Neuronal stem cell (in vitro differentiated cells): ENCODE measurements around the gene NRCAM.
A peak's percentile ranks its signal among the peaks of the same experiment; 100 is the strongest.

ENCODE experiments used
- DNase-seq: peaks from one replicate; pipeline ENCODE4 v3.0.0-alpha.2; 2013; ENCODE audit warnings: low spot score
- H2AFZ ChIP-seq: one replicate; pipeline ENCODE4 v1.6.1; 2013; ENCODE audit warnings: mild to moderate bottlenecking, low read length, inconsistent platforms
- H2AK5ac ChIP-seq: 2 replicates; pipeline ENCODE4 v1.6.1; 2013; ENCODE audit warnings: low read depth, mild to moderate bottlenecking, inconsistent platforms, low read length, moderate library complexity, mixed read lengths
- H2BK120ac ChIP-seq: 2 replicates; pipeline ENCODE4 v1.6.1; 2013; ENCODE audit warnings: low read depth, mild to moderate bottlenecking, inconsistent platforms, low read length, moderate library complexity, mixed read lengths
- H2BK12ac ChIP-seq: one replicate; pipeline ENCODE4 v1.6.1; 2013; ENCODE audit warnings: low read length, inconsistent platforms
- H2BK15ac ChIP-seq: 2 replicates; pipeline ENCODE4 v1.6.1; 2013; ENCODE audit warnings: mild to moderate bottlenecking, low read length, inconsistent platforms, mixed read lengths
- H2BK5ac ChIP-seq: one replicate; pipeline ENCODE4 v1.6.1; 2013; ENCODE audit warnings: inconsistent platforms, mild to moderate bottlenecking, low read length, moderate library complexity
- H3K14ac ChIP-seq: one replicate; pipeline ENCODE4 v1.6.1; 2013; ENCODE audit warnings: low read length, inconsistent platforms
- H3K18ac ChIP-seq: 2 replicates; pipeline ENCODE4 v1.6.1; 2013; ENCODE audit warnings: low read length, inconsistent platforms
- H3K23ac ChIP-seq: 2 replicates; pipeline ENCODE4 v1.6.1; 2013; ENCODE audit warnings: low read depth, mild to moderate bottlenecking, mixed read lengths, low read length, inconsistent platforms; ENCODE audit not compliant: poor library complexity
- H3K27ac ChIP-seq: replicated peaks from 3 replicates; pipeline ENCODE4 v1.5.1; 2013; ENCODE audit warnings: low read length, inconsistent platforms
- H3K27me3 ChIP-seq, 3 experiments: 2 replicates each; pipeline ENCODE4 v1.6.1; 2013; ENCODE audit warnings: low read length in 3 of 3, mild to moderate bottlenecking in 2 of 3, inconsistent platforms in 1 of 3, low read depth in 1 of 3, mixed read lengths in 1 of 3, moderate library complexity in 1 of 3; ENCODE audit not compliant: control insufficient read depth in 3 of 3, insufficient read depth in 3 of 3
- H3K36me3 ChIP-seq, 2 donors: replicated peaks in 1 of 2; 2 replicates each; pipeline ENCODE4 v1.6.1; 2013; ENCODE audit warnings: low read length in 2 of 2; ENCODE audit not compliant: control insufficient read depth in 2 of 2, insufficient read depth in 2 of 2
- H3K4ac ChIP-seq: 2 replicates; pipeline ENCODE4 v1.6.1; 2013; ENCODE audit warnings: inconsistent platforms, mild to moderate bottlenecking, low read length, moderate library complexity
- H3K4me1 ChIP-seq, 2 donors: 1 replicate in 1 of 2; 2 replicates in 1 of 2; pipeline ENCODE4 v1.6.1; 2013; ENCODE audit warnings: low read length in 2 of 2, low read depth in 1 of 2; ENCODE audit not compliant: control insufficient read depth in 2 of 2, insufficient read depth in 1 of 2
- H3K4me2 ChIP-seq: one replicate; pipeline ENCODE4 v1.6.1; 2013; ENCODE audit warnings: mild to moderate bottlenecking, low read length, inconsistent platforms; ENCODE audit not compliant: insufficient read depth, poor library complexity, severe bottlenecking
- H3K4me3 ChIP-seq, 2 donors: 2 replicates each; pipeline ENCODE4 v1.5.1; 2013; ENCODE audit warnings: low read length in 2 of 2, mild to moderate bottlenecking in 2 of 2, inconsistent platforms in 1 of 2, moderate library complexity in 1 of 2
- H3K79me1 ChIP-seq: one replicate; pipeline ENCODE4 v1.6.1; 2013; ENCODE audit warnings: low read depth, mild to moderate bottlenecking, inconsistent platforms, low read length, moderate library complexity
- H3K9ac ChIP-seq: one replicate; pipeline ENCODE4 v1.6.1; 2013; ENCODE audit warnings: mild to moderate bottlenecking, low read depth, low read length, inconsistent platforms; ENCODE audit not compliant: poor library complexity
- H3K9me3 ChIP-seq, 2 donors: replicated peaks in 1 of 2; 2 replicates each; pipeline versions ENCODE3 to v1.6.1; 2013; ENCODE audit warnings: low read length in 2 of 2, mild to moderate bottlenecking in 2 of 2, inconsistent platforms in 1 of 2, low read depth in 1 of 2, mixed read lengths in 1 of 2, moderate library complexity in 1 of 2; ENCODE audit not compliant: control insufficient read depth in 2 of 2, insufficient read depth in 1 of 2
- H4K8ac ChIP-seq: one replicate; pipeline ENCODE4 v1.6.1; 2013; ENCODE audit warnings: low read depth, mild to moderate bottlenecking, inconsistent platforms, low read length, moderate library complexity
- H4K91ac ChIP-seq: one replicate; pipeline ENCODE4 v1.6.1; 2013; ENCODE audit warnings: low read length, low read depth, mild to moderate bottlenecking, inconsistent platforms; ENCODE audit not compliant: poor library complexity
- WGBS, 2 donors: extraction: QIAGEN DNeasy Blood & Tissue Kit; methylation state at CpG; one replicate each; pipeline ENCODE4 v1.1.7; 2013; ENCODE audit warnings: missing lambda C conversion rate in 2 of 2, mixed read lengths in 1 of 2; ENCODE audit not compliant: insufficient read length in 2 of 2, insufficient replicate concordance in 1 of 2; ENCODE audit errors: extremely low coverage in 2 of 2; 5-methylcytosine and 5-hydroxymethylcytosine counted together

The NRCAM gene

GRCh38 chr7:108140671-108141070, 315.6 kb downstream of the NRCAM start:
- Histone ChIP-seq H2AFZ (no peak overlapping the region), H2AK5ac (no peak overlapping the region), H2BK12ac (no peak overlapping the region), H3K79me1 (no peaks in the 10 kb centered on the region), H3K9ac (no peak overlapping the region), H3K23ac (no peak overlapping the region), H4K91ac (no peak overlapping the region), H3K18ac (no peak overlapping the region), H2BK5ac (no peak overlapping the region), H3K14ac (no peak overlapping the region), H3K27me3 (no peaks in the 10 kb centered on the region), H3K4me1 (peaks cover 0 to 2% of the 10 kb centered on the region in 2 donors), H3K36me3 (no peaks in the 10 kb centered on the region), H2BK15ac (no peak overlapping the region), H4K8ac (no peak overlapping the region), H3K4me2 (no peak overlapping the region), H3K4me3 (no peak overlapping the region), H3K9me3 (no peaks in the 10 kb centered on the region), H3K27ac (no peak overlapping the region), H2BK120ac (no peak overlapping the region), H3K4ac (no peak overlapping the region)
- DNase-seq, result no peak

GRCh38 chr7:108138911-108139310, 317.3 kb downstream of the NRCAM start:
- H3K14ac ChIP-seq, result no peak overlapping the region
- H3K36me3 ChIP-seq, result no peaks in the 10 kb centered on the region
- no peak for DNase-seq
- no peak overlapping the region for H3K9ac ChIP-seq
- H3K4me2 ChIP-seq, result no peak overlapping the region
- no peak overlapping the region for H2BK12ac ChIP-seq
- H3K4me3 ChIP-seq, result no peak overlapping the region
- no peaks in the 10 kb centered on the region for H3K9me3 ChIP-seq
- H2BK15ac ChIP-seq, result no peak overlapping the region
- H4K8ac ChIP-seq, result no peak overlapping the region
- H2AFZ ChIP-seq, result no peak overlapping the region
- H3K4ac ChIP-seq, result no peak overlapping the region
- no peaks in the 10 kb centered on the region for H3K27me3 ChIP-seq
- no peaks in the 10 kb centered on the region for H3K79me1 ChIP-seq
- no peak overlapping the region for H3K23ac ChIP-seq
- no peak overlapping the region for H4K91ac ChIP-seq
- no peak overlapping the region for H2BK120ac ChIP-seq
- no peak overlapping the region for H3K27ac ChIP-seq
- H3K4me1 ChIP-seq, result no peaks in the 10 kb centered on the region
- no peak overlapping the region for H2AK5ac ChIP-seq
- H2BK5ac ChIP-seq, result no peak overlapping the region
- H3K18ac ChIP-seq, result no peak overlapping the region

- Histone ChIP-seq H3K18ac (peak overlapping the region; percentile 32), H3K27me3 (no peaks in the 10 kb centered on the region), H3K4me1 (peaks cover under 1% of the 10 kb centered on the region in 2 donors), H3K23ac (no peak overlapping the region), H3K36me3 (no peaks in the 10 kb centered on the region), H3K14ac (no peak overlapping the region), H3K4ac (no peak overlapping the region), H3K4me3 (no peak overlapping the region), H3K27ac (no peak overlapping the region), H2BK120ac (no peak overlapping the region), H3K9me3 (no peaks in the 10 kb centered on the region), H2AFZ (no peak overlapping the region), H2BK12ac (no peak overlapping the region), H2BK5ac (no peak overlapping the region), H3K79me1 (no peaks in the 10 kb centered on the region), H2AK5ac (no peak overlapping the region), H3K4me2 (no peak overlapping the region), H2BK15ac (no peak overlapping the region), H4K8ac (no peak overlapping the region), H4K91ac (no peak overlapping the region), H3K9ac (no peak overlapping the region)
- no peak for DNase-seq
- WGBS, 2 donors, result no CpG with 5 or more reads among the region's 4 CpGs
Measured at GRCh38 chr7:108137993-108138392, 318.2 kb downstream of the NRCAM start.

- H2BK12ac ChIP-seq, result no peak overlapping the region
- H4K8ac ChIP-seq, result no peak overlapping the region
- H3K14ac ChIP-seq, result no peak overlapping the region
- H3K36me3 ChIP-seq, result no peaks in the 10 kb centered on the region
- H3K9me3 ChIP-seq, result no peaks in the 10 kb centered on the region
- no peak overlapping the region for H3K9ac ChIP-seq
- no peak for DNase-seq
- H2BK15ac ChIP-seq, result no peak overlapping the region
- no peak overlapping the region for H3K4ac ChIP-seq
- peaks cover 7 to 8% of the 10 kb centered on the region in 2 donors for H3K4me1 ChIP-seq
- H3K4me3 ChIP-seq, result no peak overlapping the region
- H2AK5ac ChIP-seq, result no peak overlapping the region
- H3K79me1 ChIP-seq, result no peaks in the 10 kb centered on the region
- no CpG with 5 or more reads among the region's 3 CpGs for WGBS, 2 donors
- no peak overlapping the region for H3K18ac ChIP-seq
- H4K91ac ChIP-seq, result no peak overlapping the region
- no peak overlapping the region for H3K23ac ChIP-seq
- no peak overlapping the region for H3K4me2 ChIP-seq
- no peak overlapping the region for H2BK120ac ChIP-seq
- H2BK5ac ChIP-seq, result no peak overlapping the region
- H3K27ac ChIP-seq, result no peak overlapping the region
- no peak overlapping the region for H2AFZ ChIP-seq
- no peaks in the 10 kb centered on the region for H3K27me3 ChIP-seq
Measured at GRCh38 chr7:108137040-108137439, 319.2 kb downstream of the NRCAM start.
